Measurements from ENCODE around the gene PODXL. TPM values are rescaled to one million over a fixed set of nuclear protein-coding genes. Genes with fewer than 3 reads are reported as not detected.

Gene PODXL
- total RNA-seq (100 to 1,000 TPM in 1 of 9 donors, 10 to 100 TPM in 8; 57.7 to 230 (median 75.1) TPM), polyA plus RNA-seq (10 to 100 TPM; 30.9 to 64.6 TPM)
- long read RNA-seq, donor 1, transcript PODXL-201 (8 exons, 2,011 nt) = major isoform, 7 of 84 reads
- long read RNA-seq, donor 1, partial matches to known transcripts = 21 of 84 reads
- long read RNA-seq, donor 1, other reads (novel, unspliced or antisense) = 55 of 84 reads
- long read RNA-seq, donor 2, partial matches to known transcripts = 86 of 210 reads
- long read RNA-seq, donor 2, other reads (novel, unspliced or antisense) = 118 of 210 reads
- long read RNA-seq, donor 3, partial matches to known transcripts = 23 of 94 reads
- long read RNA-seq, donor 3, other reads (novel, unspliced or antisense) = 64 of 94 reads

DNA sequence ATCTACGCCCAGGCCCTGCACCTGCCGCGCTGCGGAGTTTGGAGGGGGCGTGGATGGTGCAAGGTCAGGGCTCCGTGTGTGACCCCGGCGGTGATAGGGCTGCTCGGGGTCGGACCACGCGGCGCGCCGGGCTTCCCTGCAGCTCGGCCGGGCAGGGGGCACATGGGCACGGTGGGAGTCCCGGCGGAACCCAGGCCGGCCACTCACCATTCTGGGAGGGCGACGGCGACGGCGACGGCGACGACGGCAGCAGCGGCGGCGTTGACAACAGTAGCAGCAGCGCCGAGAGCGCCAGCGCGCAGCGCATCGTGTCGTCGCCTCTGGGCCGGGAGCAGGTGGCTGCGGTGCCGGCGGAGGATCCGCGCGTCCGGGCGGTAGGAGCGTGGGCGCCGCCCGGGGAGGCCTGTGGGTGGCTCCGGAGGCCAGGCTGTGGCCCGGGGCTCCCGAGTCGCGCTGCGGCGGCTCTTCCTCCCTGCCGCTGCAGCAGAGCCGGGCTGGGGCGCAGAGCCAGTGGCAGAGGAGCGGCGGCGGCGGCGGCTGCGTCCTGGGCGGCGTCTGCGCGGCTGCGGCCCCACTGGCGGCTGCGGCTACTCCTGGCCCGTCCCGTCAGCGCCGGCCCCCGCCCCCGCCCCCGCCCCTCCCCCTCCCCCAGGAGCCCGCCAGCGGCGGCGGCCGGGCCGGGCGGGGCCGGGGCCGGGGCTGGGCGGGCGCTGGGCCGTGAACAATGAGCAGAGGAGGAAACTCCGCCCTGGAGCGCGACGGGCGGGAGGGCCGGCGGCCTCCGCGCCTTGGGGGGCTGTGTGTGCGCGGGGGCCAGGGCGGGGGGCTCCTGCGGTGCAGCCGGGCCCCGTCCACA lies at the start of gene PODXL:
TSS of gene PODXL (minus strand) at position 576 of the 856 bp plus-strand sequence. CDS start at position 307, 269 bp downstream.
- no peaks in the 10 kb centered on the region for H3K9me3 ChIP-seq
- ATAC-seq (peak; percentile 56 to 84 (median 79)), DNase-seq (peak; percentile 78 to 91 (median 82))
- peak within 1 kb of the TSS; percentile 75 to 96 (median 93) for H3K27ac ChIP-seq
- peaks cover 0 to 25% (median 0%) of the 10 kb centered on the region in 9 donors for H3K27me3 ChIP-seq
- peak within 1 kb of the TSS; percentile 46 to 94 (median 88) for H3K4me3 ChIP-seq
- no peaks in the 10 kb centered on the region for H3K36me3 ChIP-seq
- TF ChIP-seq POLR2A (IDR thresholded peaks at IDR 0.05) = peak in 1 of 2 donors; percentile 71
- TF ChIP-seq, protein P1, sequence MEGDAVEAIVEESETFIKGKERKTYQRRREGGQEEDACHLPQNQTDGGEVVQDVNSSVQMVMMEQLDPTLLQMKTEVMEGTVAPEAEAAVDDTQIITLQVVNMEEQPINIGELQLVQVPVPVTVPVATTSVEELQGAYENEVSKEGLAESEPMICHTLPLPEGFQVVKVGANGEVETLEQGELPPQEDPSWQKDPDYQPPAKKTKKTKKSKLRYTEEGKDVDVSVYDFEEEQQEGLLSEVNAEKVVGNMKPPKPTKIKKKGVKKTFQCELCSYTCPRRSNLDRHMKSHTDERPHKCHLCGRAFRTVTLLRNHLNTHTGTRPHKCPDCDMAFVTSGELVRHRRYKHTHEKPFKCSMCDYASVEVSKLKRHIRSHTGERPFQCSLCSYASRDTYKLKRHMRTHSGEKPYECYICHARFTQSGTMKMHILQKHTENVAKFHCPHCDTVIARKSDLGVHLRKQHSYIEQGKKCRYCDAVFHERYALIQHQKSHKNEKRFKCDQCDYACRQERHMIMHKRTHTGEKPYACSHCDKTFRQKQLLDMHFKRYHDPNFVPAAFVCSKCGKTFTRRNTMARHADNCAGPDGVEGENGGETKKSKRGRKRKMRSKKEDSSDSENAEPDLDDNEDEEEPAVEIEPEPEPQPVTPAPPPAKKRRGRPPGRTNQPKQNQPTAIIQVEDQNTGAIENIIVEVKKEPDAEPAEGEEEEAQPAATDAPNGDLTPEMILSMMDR (IDR thresholded peaks at IDR 0.05) = peak in 2 of 12 donors; percentile 23 to 24
- peaks cover 0 to 43% (median 28%) of the 10 kb centered on the region in 12 donors for H3K4me1 ChIP-seq
- intact Hi-C loops (cut with DNase I) = loop anchor here in 7 of 10 donors (1.0 to 10.0 kb wide), 7 partner anchors 25 to 96 kb away; no protein-coding TSS in a partner anchor
- 0% methylated on average over 13 to 104 of the region's 112 CpGs for WGBS, 4 donors

- intact Hi-C loops (cut with DNase I) = no loop called here
- Histone ChIP-seq H3K9me3 (no peaks in the 10 kb centered on the region), H3K27me3 (no peaks in the 10 kb centered on the region), H3K4me3 (no peak overlapping the region), H3K27ac (no peak overlapping the region), H3K36me3 (no peaks in the 10 kb centered on the region), H3K4me1 (peaks cover 0 to 25% (median 3%) of the 10 kb centered on the region in 12 donors)
- WGBS, 4 donors = 55 to 71% (median 66%) methylated on average over 9 of the region's 9 CpGs
- TF ChIP-seq, protein P1 (IDR thresholded peaks at IDR 0.05) = no peak
- TF ChIP-seq POLR2A (IDR thresholded peaks at IDR 0.05) = no peak
- DNase-seq = no peak
- no peak for ATAC-seq
Observed at GRCh38 chr7:131605280-131605878, 49.0 kb upstream of the PODXL start.

GRCh38 chr7:131604841-131605279 lies 48.4 kb upstream of the PODXL start:
- WGBS, 4 donors = 72 to 85% (median 78%) methylated on average over 7 of the region's 7 CpGs
- Histone ChIP-seq H3K9me3 (no peaks in the 10 kb centered on the region), H3K27me3 (no peaks in the 10 kb centered on the region), H3K4me1 (peaks cover 0 to 25% (median 3%) of the 10 kb centered on the region in 12 donors), H3K4me3 (no peak overlapping the region), H3K27ac (no peak overlapping the region), H3K36me3 (no peaks in the 10 kb centered on the region)
- DNase-seq = no peak
- intact Hi-C loops (cut with DNase I) = no loop called here
- TF ChIP-seq, protein P1 (IDR thresholded peaks at IDR 0.05) = no peak
- no peak for TF ChIP-seq POLR2A (IDR thresholded peaks at IDR 0.05)
- no peak for ATAC-seq

All from heart left ventricle (tissue), 16 donors.